ENCODE measurements around the gene SOX8.
A peak's percentile ranks its signal among the peaks of the same experiment; 100 is the strongest.

The SOX8 gene

GRCh38 chr16:959232-960040, 22.1 kb upstream of the SOX8 start:
- DNase-seq = no peak

GRCh38 chr16:962366-962765, 19.2 kb upstream of the SOX8 start:
- no peak for DNase-seq

- no peak for DNase-seq
These were observed 18.4 kb upstream of the SOX8 start for GRCh38 chr16:962901-963814.

GRCh38 chr16:963913-964312, 17.7 kb upstream of the SOX8 start:
- DNase-seq = no peak

- no peak for DNase-seq
These were observed 17.1 kb upstream of the SOX8 start for GRCh38 chr16:964356-965035.

GRCh38 chr16:965036-965395, 16.6 kb upstream of the SOX8 start:
- DNase-seq = no peak

- DNase-seq = no peak
These were observed 16.1 kb upstream of the SOX8 start for GRCh38 chr16:965487-965886.

GRCh38 chr16:966035-966434, 15.5 kb upstream of the SOX8 start:
- no peak for DNase-seq

- no peak for DNase-seq
These were observed 15.1 kb upstream of the SOX8 start for GRCh38 chr16:966505-966904.

GRCh38 chr16:967077-967541, 14.5 kb upstream of the SOX8 start:
- DNase-seq = no peak

GRCh38 chr16:967546-968295, 13.8 kb upstream of the SOX8 start:
- DNase-seq = no peak

GRCh38 chr16:968620-969019, 12.9 kb upstream of the SOX8 start:
- DNase-seq = no peak

GRCh38 chr16:969508-970385, 11.8 kb upstream of the SOX8 start:
- DNase-seq = no peak

GRCh38 chr16:970386-970765, 11.2 kb upstream of the SOX8 start:
- peak in 1 of 2 donors; percentile 70 for DNase-seq

- peak; percentile 81 to 94 for DNase-seq
These were observed 10.6 kb upstream of the SOX8 start, which contains the start of gene LMF1 for GRCh38 chr16:970766-971581. Gene LMF1 (minus strand): TSS chr16:970984. CDS start chr16:970980, 4 bp downstream.

- DNase-seq = no peak
These were observed 10.0 kb upstream of the SOX8 start for GRCh38 chr16:971582-971905.

- DNase-seq = no peak
These were observed 9.6 kb upstream of the SOX8 start for GRCh38 chr16:971981-972315.

- DNase-seq = no peak
These were observed 9.1 kb upstream of the SOX8 start for GRCh38 chr16:972316-973002.

- DNase-seq = no peak
These were observed 8.2 kb upstream of the SOX8 start for GRCh38 chr16:973366-973765.

- no peak for DNase-seq
These were observed 7.5 kb upstream of the SOX8 start for GRCh38 chr16:974001-974601.

Measured in bone marrow (tissue), 2 donors.